GM12878 (cell line): ENCODE measurements around the gene ATP2A3.

Experiments
- CTCF ChIP-seq, 3 experiments: IDR thresholded peaks in 2 of 3; conservative IDR thresholded peaks in 1 of 3; 2 replicates each; pipeline ENCODE4 v1.5.1; 2011; ENCODE audit warnings: low read depth in 3 of 3, low read length in 3 of 3, mild to moderate bottlenecking in 3 of 3, control low read depth in 2 of 3, moderate library complexity in 2 of 3, inconsistent platforms in 1 of 3, mixed read lengths in 1 of 3; ENCODE audit not compliant: control insufficient read depth in 2 of 3, insufficient read depth in 1 of 3; ENCODE audit errors: extremely low read depth in 1 of 3
- EP300 ChIP-seq, 2 experiments: fragments of 150-350 bp in 1 of 2; IDR thresholded peaks; 2 replicates each; pipeline ENCODE4 v1.6.1; 2011 to 2012; ENCODE audit warnings: low read depth in 2 of 2, low read length in 2 of 2, borderline replicate concordance in 1 of 2, improper control_type of control experiment in 1 of 2, inconsistent platforms in 1 of 2; ENCODE audit not compliant: control insufficient read depth in 1 of 2
- GATAD2B ChIP-seq: fragments of 450-650 bp; conservative IDR thresholded peaks from 2 replicates; pipeline ENCODE4 v1.6.1; 2017; ENCODE audit warnings: low read depth, mild to moderate bottlenecking, moderate library complexity
- LARP7 ChIP-seq: fragments of 450-650 bp; IDR thresholded peaks from 2 replicates; pipeline ENCODE4 v1.6.1; 2017; ENCODE audit warnings: mild to moderate bottlenecking
- MAX ChIP-seq: IDR thresholded peaks from 2 replicates; pipeline ENCODE4 v1.6.1; 2012; ENCODE audit warnings: low read depth, low read length, improper control_type of control experiment
- POU2F2 ChIP-seq: IDR thresholded peaks from 3 replicates; pipeline ENCODE4 v1.6.1; 2011; ENCODE audit warnings: low read depth, mild to moderate bottlenecking, low read length, borderline replicate concordance
- SMAD1 ChIP-seq: fragments of 450-650 bp; IDR thresholded peaks from 2 replicates; pipeline ENCODE4 v1.6.1; 2018; ENCODE audit warnings: mild to moderate bottlenecking, low read depth; ENCODE audit not compliant: partially characterized antibody
- STAT3 ChIP-seq: IDR thresholded peaks from 2 replicates; pipeline ENCODE4 v1.6.1; 2011; ENCODE audit warnings: low read depth, low read length, improper control_type of control experiment
- USF2 ChIP-seq: IDR thresholded peaks from 2 replicates; pipeline ENCODE4 v1.6.1; 2011; ENCODE audit warnings: low read depth, low read length, improper control_type of control experiment, borderline replicate concordance
- ZZZ3 ChIP-seq: IDR thresholded peaks from 2 replicates; pipeline ENCODE4 v1.6.1; 2011; ENCODE audit warnings: low read depth; ENCODE audit not compliant: control insufficient read depth, insufficient read length

DNA sequence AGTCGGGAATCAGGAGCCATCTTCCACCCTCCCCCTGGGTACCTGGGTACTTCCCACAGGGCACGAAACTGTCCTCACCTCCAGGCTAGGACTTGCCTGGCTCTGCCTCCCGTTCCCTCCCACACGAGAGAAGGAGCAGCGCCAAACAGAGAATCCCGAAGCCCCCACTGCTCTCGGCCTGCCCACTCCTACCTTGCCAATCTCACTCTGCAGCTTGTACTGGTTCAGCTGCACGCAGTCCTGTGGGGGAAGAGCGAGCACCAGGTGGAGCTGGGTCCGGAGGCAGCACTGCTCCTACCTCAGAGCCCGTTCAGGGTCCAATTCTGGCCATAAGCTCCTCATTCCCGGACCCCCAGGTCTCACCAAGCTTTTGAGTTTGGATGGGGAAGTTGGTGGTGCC lies 80.0 kb downstream of the ATP2A3 start:
- no peak for TF ChIP-seq LARP7
- no peak for TF ChIP-seq POU2F2
- TF ChIP-seq STAT3, result no peak
- TF ChIP-seq ZZZ3, result no peak
- TF ChIP-seq GATAD2B, result no peak
- no peak for TF ChIP-seq SMAD1
- TF ChIP-seq USF2, result no peak
- no peak for TF ChIP-seq CTCF (IDR thresholded peaks at IDR 0.05 in 2 of 3, conservative IDR thresholded peaks at IDR 0.05 in 1 of 3; ENCODE audit: control insufficient read depth in 2 of 3, extremely low read depth in 1 of 3, insufficient read depth in 1 of 3, low read depth in 3 of 3, low read length in 3 of 3)
- TF ChIP-seq EP300 (IDR thresholded peaks at IDR 0.05; ENCODE audit: borderline replicate concordance in 1 of 2, control insufficient read depth in 1 of 2, low read depth in 2 of 2, low read length in 2 of 2), result no peak
- TF ChIP-seq MAX, result no peak
